Measurements from ENCODE around the gene PIP4K2B. TPM values are rescaled to one million over a fixed set of nuclear protein-coding genes. Genes with fewer than 3 reads are reported as not detected.

The PIP4K2B gene
- total RNA-seq, 4 donors from 2014 or later, result 47.9 to 79.0 (median 74.8) TPM

GRCh38 chr17:38748892-38749222, 50.5 kb downstream of the PIP4K2B start:
- Histone ChIP-seq H3K4me3 (peak overlapping the region; percentile 50 to 95 (median 80)), H3K27ac (peak overlapping the region; percentile 57 to 91 (median 87)), H3K9me3 (no peaks in the 10 kb centered on the region), H3K27me3 (peaks cover 0 to 3% of the 10 kb centered on the region in 2 donors), H3K36me3 (peaks cover 0 to 5% (median 0%) of the 10 kb centered on the region in 3 donors), H3K4me1 (peaks cover 0 to 70% (median 54%) of the 10 kb centered on the region in 4 donors)
- peak in 1 of 2 donors; percentile 12 for DNase-seq (ENCODE audit: low spot score in 2 of 2)
- TF ChIP-seq, protein P1, sequence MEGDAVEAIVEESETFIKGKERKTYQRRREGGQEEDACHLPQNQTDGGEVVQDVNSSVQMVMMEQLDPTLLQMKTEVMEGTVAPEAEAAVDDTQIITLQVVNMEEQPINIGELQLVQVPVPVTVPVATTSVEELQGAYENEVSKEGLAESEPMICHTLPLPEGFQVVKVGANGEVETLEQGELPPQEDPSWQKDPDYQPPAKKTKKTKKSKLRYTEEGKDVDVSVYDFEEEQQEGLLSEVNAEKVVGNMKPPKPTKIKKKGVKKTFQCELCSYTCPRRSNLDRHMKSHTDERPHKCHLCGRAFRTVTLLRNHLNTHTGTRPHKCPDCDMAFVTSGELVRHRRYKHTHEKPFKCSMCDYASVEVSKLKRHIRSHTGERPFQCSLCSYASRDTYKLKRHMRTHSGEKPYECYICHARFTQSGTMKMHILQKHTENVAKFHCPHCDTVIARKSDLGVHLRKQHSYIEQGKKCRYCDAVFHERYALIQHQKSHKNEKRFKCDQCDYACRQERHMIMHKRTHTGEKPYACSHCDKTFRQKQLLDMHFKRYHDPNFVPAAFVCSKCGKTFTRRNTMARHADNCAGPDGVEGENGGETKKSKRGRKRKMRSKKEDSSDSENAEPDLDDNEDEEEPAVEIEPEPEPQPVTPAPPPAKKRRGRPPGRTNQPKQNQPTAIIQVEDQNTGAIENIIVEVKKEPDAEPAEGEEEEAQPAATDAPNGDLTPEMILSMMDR (IDR thresholded peaks at IDR 0.05), result no peak
- no peak for TF ChIP-seq EP300 (IDR thresholded peaks at IDR 0.05)
- no peak for TF ChIP-seq POLR2A (IDR thresholded peaks at IDR 0.05)
- 1 to 3% methylated on average over 7 to 29 of the region's 32 CpGs for WGBS, 2 donors

- peak; percentile 94 to 99 for DNase-seq (ENCODE audit: low spot score in 2 of 2)
- H3K27ac ChIP-seq, result peak within 1 kb of the TSS; percentile 57 to 91 (median 87)
- TF ChIP-seq POLR2A (IDR thresholded peaks at IDR 0.05) (peak in 1 of 2 donors; percentile 37), EP300 (IDR thresholded peaks at IDR 0.05) (peak in 1 of 2 donors; percentile 83)
- TF ChIP-seq, protein P1 (IDR thresholded peaks at IDR 0.05), result no peak
- WGBS, 2 donors, result 1 to 3% methylated on average over 29 to 46 of the region's 47 CpGs
- H3K27me3 ChIP-seq, result peaks cover 0 to 3% of the 10 kb centered on the region in 2 donors
- H3K4me3 ChIP-seq, result peak within 1 kb of the TSS; percentile 50 to 95 (median 80)
- H3K9me3 ChIP-seq, result no peaks in the 10 kb centered on the region
- peaks cover 0 to 3% (median 0%) of the 10 kb centered on the region in 3 donors for H3K36me3 ChIP-seq
- H3K4me1 ChIP-seq, result peaks cover 0 to 70% (median 49%) of the 10 kb centered on the region in 4 donors
Observed at GRCh38 chr17:38748149-38748891, 51.0 kb downstream of the PIP4K2B start, which contains the start of gene PCGF2. Gene PCGF2 (minus strand): TSS chr17:38748336. CDS start chr17:38740402, 7,934 bp downstream.

DNA sequence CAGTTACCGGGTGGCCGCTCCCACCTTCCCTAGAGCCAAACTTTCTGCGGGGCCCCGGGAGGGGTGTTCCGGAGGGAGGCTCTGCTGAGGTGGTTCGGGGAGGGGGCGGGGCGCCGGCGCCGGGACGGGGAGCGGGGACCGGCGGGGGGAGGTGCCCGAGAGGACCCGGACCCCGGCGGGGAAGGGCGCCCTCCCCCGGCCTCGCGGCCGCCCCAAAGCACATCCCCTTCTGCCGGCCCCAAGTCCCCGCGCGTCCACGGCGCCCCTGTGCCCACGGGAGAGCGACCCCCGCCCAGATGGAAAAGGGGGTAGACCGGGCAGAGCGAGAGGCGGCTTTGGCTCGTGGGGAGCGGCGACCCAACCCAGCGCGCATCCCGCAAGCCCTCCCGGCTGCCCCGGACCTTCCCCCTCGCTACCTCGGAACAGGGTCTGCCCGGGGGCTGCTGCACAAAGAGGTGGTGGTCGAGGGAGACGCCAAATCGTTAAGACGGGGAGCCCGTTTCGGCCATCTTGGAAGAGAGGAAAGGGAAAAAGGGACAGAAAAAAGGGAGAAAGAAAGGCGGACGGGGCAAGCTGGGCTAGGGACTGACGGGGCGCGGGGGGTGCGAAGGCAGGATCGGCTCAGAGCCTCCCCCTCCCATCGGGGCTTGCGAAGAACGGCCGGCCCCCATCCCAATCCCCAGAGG, 51.8 kb downstream of the PIP4K2B start:
- Histone ChIP-seq H3K36me3 (peaks cover 0 to 3% (median 0%) of the 10 kb centered on the region in 3 donors), H3K27ac (peak overlapping the region; percentile 57 to 91 (median 87)), H3K4me1 (peaks cover 0 to 74% (median 52%) of the 10 kb centered on the region in 4 donors), H3K9me3 (no peaks in the 10 kb centered on the region), H3K4me3 (peak overlapping the region; percentile 50 to 95 (median 80)), H3K27me3 (peaks cover 0 to 3% of the 10 kb centered on the region in 2 donors)
- DNase-seq (ENCODE audit: low spot score in 2 of 2), result peak in 1 of 2 donors; percentile 21
- 1% methylated on average over 38 to 42 of the region's 64 CpGs for WGBS, 2 donors
- peak in 1 of 2 donors; percentile 5 for TF ChIP-seq EP300 (IDR thresholded peaks at IDR 0.05)
- TF ChIP-seq, protein P1 (IDR thresholded peaks at IDR 0.05), result peak in 1 of 5 experiments; percentile 20
- TF ChIP-seq POLR2A (IDR thresholded peaks at IDR 0.05), result no peak

DNA sequence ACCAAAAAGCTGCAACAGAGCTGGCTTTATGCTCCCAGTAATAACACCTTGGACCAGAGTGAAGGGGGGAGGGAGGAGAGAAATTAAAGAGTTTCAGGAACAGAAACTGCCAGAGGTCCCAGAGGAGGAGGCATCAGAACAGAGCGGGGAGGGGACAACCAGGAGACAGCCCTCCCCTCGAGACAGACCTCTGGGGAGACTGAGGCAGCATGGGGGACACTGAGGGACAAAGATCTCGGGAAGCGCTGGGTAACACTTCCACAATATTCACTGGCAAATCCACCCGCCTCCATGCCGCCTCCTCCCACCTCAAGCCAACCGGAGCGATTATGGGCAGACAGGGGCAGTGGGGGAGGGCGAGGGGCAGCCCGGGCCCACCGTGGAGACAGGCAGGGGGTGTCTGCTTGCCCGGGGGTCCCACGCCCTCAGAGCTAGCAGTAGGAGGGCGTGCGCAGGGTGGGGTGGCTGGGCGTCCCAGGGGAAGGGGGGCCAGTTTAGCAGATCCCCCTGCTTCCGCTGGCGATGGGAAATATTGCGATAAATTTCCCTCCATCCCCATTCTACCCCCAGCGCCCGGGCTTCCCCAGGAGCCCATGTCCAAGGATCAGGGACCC, 52.4 kb downstream of the PIP4K2B start:
- Histone ChIP-seq H3K4me1 (peaks cover 0 to 81% (median 57%) of the 10 kb centered on the region in 4 donors), H3K27ac (peak overlapping the region; percentile 57 to 91 (median 87)), H3K27me3 (peaks cover 0 to 3% of the 10 kb centered on the region in 2 donors), H3K36me3 (peaks cover 0 to 3% (median 0%) of the 10 kb centered on the region in 3 donors), H3K9me3 (no peaks in the 10 kb centered on the region), H3K4me3 (peak overlapping the region; percentile 50 to 95 (median 80))
- TF ChIP-seq POLR2A (IDR thresholded peaks at IDR 0.05), result no peak
- TF ChIP-seq, protein P1 (IDR thresholded peaks at IDR 0.05), result no peak
- no peak for TF ChIP-seq EP300 (IDR thresholded peaks at IDR 0.05)
- 3 to 4% methylated on average over 21 of the region's 21 CpGs for WGBS, 2 donors
- no peak for DNase-seq (ENCODE audit: low spot score in 2 of 2)

All from tibial nerve (tissue), 4 donors.